Measurements from ENCODE around the gene DYNLT1.
"Not testable (repeated sequence)": the region's sequence is repeated elsewhere in the genome, so short reads cannot be mapped to it uniquely, and the experiment has no call there.

DYNLT1 gene

GRCh38 chr6:158663625-158664165 is 19.2 kb upstream of the DYNLT1 start:
- DNase-seq (ENCODE audit: low read depth in 2 of 2), result no peak

DNA sequence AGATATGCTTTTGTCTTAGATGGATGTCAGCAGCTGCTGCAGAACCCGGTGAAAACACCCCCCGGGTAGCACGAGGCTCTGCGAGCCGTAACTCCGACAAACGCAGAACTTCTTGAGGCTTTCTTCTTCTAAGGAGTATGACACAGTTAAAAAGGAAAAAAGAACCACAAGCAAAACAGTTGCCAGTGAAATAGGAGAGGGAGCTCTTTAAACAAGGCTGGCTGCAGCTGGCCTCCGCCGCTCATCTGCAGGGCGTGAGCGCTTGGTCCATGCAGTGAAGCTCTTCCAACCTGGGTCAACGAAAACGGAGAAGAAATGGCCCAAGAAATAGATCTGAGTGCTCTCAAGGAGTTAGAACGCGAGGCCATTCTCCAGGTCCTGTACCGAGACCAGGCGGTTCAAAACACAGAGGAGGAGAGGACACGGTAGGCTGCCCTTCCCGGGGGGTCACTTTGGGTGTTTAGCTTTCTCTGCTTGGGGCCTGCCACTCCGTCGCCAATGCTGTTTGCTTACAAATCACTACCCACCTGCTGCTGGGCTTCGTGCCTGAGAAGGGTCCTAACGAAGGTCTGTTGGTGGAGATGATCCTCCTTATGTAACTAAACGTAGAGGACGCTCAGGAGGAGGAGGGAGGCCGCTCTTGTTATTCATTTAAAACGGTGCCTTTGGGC is 18.5 kb upstream of the DYNLT1 start:
- DNase-seq (ENCODE audit: low read depth in 2 of 2), result no peak

GRCh38 chr6:158662607-158662953 is 18.0 kb upstream of the DYNLT1 start:
- no peak for DNase-seq (ENCODE audit: low read depth in 2 of 2)

DNA sequence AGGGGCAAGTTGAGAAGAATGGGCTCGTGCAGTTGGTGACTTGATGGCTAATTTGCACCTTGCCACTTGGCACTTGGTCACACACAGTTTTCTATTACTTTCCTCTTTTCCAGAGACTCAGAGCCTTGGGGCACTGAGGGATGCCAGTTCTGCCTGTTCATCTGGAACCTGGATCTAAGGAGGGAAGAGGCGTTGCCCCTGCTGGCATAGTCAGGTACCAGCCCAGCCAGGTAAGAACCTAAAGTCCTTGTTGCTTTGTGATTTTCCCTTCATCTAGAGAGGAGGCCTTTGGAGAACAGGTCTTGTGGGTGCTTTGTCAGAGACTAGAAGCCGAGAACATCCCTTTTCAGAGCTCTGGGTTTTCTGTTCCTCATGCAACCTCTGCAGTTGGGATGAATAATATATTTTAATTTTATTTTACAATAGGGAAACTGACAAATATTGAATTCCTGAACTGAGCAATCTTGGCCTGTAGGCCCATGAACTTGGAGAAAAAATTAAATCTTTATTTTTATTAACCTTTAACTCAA is 16.7 kb upstream of the DYNLT1 start:
- no peak for DNase-seq (ENCODE audit: low read depth in 2 of 2)

DNA sequence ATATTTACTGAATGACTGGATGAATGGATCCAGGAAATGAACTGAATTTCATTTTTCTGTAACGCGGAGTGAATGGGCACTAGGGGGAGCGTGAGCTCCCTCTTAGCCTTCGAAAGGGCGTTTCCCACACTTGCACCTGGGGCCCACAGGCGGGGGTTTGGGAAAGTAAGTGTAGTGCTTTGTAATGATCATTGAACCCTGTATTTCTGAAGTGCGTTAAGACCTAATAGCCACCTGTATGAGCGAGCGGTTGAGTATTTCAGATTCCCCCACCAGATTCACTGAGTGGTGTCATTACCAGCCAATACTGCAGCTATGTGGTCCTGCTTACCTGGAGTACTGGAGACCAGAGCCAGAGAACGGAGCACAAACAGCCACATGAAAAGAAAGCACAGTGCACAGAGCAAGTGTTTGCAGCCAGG is 15.8 kb upstream of the DYNLT1 start:
- no peak for DNase-seq (ENCODE audit: low read depth in 2 of 2)

DNA sequence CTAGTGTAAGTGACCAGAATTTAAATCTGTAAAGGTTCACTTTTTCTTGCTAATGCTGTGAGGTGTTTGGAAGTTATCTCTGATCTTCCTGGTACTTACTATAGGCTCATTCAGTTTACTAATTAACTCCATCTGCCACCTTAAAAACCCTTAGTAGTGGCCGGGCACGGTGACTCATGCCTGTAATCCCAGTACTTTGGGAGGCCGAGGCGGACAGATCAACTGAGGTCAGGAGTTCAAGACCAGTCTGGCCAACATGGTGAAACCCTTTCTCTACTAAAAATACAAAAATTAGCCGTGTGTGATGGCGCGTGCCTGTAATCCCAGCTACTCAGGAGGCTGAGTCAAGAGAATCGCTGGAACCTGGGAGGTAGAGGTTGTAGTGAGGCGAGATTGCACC is 12.4 kb upstream of the DYNLT1 start:
- not testable (repeated sequence) for DNase-seq (ENCODE audit: low read depth in 2 of 2)

GRCh38 chr6:158655569-158656450 is 11.3 kb upstream of the DYNLT1 start:
- DNase-seq (ENCODE audit: low read depth in 2 of 2), result no peak

DNA sequence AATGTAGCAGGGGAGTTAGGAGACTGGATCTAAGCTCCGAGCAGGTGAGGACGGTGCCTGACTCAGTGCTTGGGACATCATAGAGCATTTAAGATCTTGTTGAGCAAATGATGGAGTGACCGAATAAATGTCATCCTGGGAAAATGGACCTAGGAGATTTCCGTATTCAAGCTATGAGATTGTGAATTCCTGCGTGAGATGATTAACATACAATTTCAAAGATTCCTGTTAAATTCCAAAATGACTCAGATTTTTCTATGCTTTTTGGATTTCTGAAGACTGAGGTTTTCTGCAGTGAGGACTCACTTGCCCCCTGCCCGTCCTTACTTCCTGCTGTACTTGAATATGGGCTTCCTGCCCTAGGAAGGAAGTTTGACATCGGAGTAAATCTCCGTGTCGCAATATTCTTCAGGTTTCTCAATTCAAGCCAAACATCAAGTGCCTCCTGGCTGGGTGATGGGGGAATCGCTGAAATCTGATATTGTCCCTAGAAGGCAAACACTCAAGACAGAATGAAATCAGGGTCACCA is 10.5 kb upstream of the DYNLT1 start:
- DNase-seq (ENCODE audit: low read depth in 2 of 2), result no peak

- DNase-seq (ENCODE audit: low read depth in 2 of 2), result no peak
Measured at GRCh38 chr6:158654498-158654897, 10.0 kb upstream of the DYNLT1 start.

DNA sequence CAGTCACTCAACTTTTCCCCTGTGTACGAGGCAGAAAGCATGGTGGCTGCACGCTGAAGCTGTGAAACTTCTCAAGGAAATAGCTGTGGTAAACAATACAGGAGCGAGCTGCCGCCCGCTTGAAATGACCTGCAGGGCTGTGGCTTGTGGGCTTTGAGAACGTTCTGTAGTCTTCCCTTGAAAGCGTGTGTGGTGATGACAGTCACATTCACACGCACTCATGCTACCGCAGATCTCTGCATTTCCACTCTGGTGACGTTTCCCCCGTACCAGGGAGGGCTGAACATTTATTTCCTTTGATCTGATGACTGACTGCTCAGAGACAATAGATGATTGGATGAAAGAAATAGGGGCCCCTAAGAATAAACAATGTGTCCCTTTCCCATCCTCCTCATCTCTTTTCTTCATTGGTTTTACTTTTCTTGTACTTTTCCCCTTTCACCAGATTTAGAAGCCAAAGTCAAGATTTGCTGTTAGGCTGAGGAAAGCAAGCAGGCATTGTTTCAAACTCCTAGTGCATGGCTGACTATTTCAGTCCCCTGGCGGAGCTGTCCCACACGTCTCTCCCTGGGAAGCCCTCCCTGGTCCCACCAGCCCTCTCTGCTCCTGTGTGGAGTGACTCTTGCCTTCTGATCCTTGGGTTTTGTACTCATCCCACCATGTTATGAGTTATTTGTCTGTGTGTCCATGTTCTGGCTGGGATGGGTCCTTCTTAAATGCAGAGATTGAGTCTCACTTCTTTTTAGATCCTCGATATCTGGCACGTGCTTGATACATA is 9.2 kb upstream of the DYNLT1 start:
- peak; percentile 76 to 87 for DNase-seq (ENCODE audit: low read depth in 2 of 2)

- not testable (repeated sequence) for DNase-seq (ENCODE audit: low read depth in 2 of 2)
Measured at GRCh38 chr6:158651981-158652737, 7.6 kb upstream of the DYNLT1 start.

- DNase-seq (ENCODE audit: low read depth in 2 of 2), result peak; percentile 36 to 68
Measured at GRCh38 chr6:158649289-158650143, 5.0 kb upstream of the DYNLT1 start, which contains the start of gene SYTL3. Gene SYTL3, plus strand, starts transcription at chr6:158650054. Its CDS starts 13,215 bp downstream, at chr6:158663269.

GRCh38 chr6:158648682-158649131 is 4.2 kb upstream of the DYNLT1 start:
- no peak for DNase-seq (ENCODE audit: low read depth in 2 of 2)

DNA sequence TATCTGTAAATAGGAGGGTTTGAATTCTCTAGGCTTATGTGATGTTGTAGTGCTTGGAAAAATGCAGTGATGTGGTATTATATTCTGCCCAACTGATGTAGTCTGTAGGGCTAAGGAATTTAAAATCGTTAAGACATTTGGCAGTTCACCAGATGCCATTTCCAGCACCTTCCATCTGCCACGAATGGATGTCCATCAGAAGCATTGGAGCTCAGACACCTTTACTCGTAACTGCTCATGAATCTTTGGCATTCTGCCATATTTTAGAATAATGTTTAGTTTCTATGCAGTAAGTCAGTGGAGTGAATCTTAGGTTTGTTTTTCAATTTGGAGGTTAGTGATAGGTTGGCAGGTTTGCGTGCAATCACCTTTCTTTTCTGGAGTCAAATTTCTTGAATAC is 3.0 kb upstream of the DYNLT1 start:
- DNase-seq (ENCODE audit: low read depth in 2 of 2), result no peak

GRCh38 chr6:158646023-158646910 is 1.7 kb upstream of the DYNLT1 start:
- no peak for DNase-seq (ENCODE audit: low read depth in 2 of 2)

DNA sequence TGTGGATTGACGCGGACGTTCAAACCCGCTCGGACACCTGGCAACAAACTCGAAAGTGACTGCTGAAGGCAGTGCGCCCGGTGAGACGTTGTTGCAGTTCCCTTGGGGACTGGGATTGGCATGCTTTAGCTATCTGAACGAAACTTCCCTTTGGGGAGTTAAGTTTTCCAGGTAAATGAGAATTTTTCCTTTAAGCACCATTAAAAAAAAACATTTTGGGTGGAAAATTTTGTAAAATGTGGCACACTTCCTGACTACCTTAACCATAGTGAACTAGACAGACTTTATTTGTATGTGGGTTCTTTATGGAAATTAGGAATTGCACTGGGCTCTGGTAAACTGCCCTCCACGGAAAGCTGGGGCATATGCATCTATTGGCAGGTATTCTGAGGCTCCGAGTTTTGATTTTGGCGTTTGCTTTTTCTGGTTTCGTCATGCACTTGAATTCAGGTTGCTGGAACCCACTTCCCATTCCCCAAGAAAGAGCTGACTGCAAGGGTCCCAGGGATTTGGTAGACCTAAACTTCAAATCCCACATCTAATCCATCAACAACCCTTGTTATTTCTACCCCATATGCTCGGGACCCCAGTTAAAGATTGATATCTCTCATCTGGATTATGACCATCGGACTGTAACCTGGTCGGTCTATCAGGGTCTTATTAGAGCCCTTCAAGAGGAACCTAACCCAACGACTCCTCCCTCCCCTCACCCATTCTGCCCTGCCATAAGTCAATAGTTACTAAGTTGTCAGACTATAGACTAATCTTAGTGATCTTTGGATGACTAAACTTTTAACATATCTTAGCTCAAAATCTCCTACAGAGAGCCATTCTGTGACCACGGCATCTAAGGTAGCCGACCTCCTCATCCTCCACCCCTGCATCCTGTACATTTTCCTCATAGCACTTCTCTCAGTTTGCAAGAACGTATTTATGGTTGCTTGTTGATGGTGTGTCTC is 800 bp upstream of the DYNLT1 start:
- no peak for DNase-seq (ENCODE audit: low read depth in 2 of 2)

GRCh38 chr6:158643836-158644230 is 710 bp downstream of the DYNLT1 start:
- DNase-seq (ENCODE audit: low read depth in 2 of 2), result no peak

Data from activated CD8-positive, alpha-beta memory T cell treated with anti-CD3 and anti-CD28 coated beads for 4 hours (primary cell).